PFSK-1 (cell line): ENCODE measurements around the gene ADCK1.

Experiments used
- POLR2AphosphoS5 ChIP-seq: IDR thresholded peaks from 2 replicates; pipeline ENCODE4 v1.6.1; 2012; ENCODE audit warnings: low read depth, mild to moderate bottlenecking, control low read depth, low read length, moderate library complexity
- REST ChIP-seq, 2 experiments: IDR thresholded peaks; 2 replicates each; pipeline versions ENCODE4 v1.6.1 to v1.8.0; 2011 to 2012; ENCODE audit warnings: low read depth in 2 of 2, low read length in 2 of 2, control low read depth in 1 of 2, inconsistent platforms in 1 of 2, mild to moderate bottlenecking in 1 of 2, moderate library complexity in 1 of 2; ENCODE audit not compliant: insufficient read depth in 1 of 2
- SIN3A ChIP-seq: IDR thresholded peaks from 2 replicates; pipeline ENCODE4 v1.6.1; 2012; ENCODE audit warnings: mild to moderate bottlenecking, low read length, moderate library complexity, borderline replicate concordance; ENCODE audit not compliant: insufficient read depth
- TAF1 ChIP-seq: IDR thresholded peaks from 2 replicates; pipeline ENCODE4 v1.6.1; 2012; ENCODE audit warnings: low read length, control low read depth, borderline replicate concordance; ENCODE audit not compliant: insufficient read depth

DNA sequence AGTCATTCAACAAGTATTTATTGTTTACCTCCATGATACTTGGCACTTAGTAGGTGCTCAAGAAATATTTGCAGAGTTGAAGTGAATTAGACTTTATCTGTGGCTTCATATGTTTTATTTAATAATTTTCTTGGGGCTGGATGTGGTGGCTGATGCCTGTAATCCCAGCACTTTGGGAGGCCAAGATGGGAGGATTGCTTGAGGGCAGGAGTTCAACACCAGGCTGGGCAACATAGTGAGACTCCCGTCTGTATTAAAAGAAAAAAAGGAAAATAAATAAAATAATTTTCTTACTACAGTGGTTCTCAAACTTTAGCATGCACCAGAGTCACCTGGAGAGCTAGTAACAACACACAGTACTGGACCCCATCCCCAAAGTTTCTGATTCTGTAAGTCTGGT lies 905 bp downstream of the ADCK1 start:
- no peak for TF ChIP-seq REST (IDR thresholded peaks at IDR 0.05; ENCODE audit: insufficient read depth in 1 of 2, low read depth in 2 of 2, low read length in 2 of 2)
- no peak for TF ChIP-seq TAF1
- TF ChIP-seq POLR2AphosphoS5 = no peak
- TF ChIP-seq SIN3A = no peak
